ENCODE measurements around the gene MED19.

DNA sequence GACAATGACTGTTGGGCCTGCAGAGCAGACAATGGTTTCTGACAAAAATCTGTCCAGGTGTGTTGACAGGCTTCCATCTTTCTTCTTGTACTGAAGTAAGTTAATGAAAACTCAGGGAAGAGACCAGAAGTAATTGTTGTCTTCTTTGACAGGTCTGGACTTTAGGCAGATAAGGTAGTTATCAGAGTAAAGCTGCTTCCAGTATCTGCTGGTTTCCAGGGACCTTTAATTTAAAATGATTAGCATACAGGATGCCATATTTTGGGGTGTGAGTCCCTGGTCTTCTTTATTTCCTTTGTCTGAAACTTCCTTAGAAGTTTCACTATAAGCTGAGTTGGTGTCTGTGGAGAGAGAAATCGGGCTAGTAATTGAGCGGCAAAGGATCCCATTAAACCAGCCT is 1.8 kb upstream of the MED19 start:
- TF ChIP-seq EZH2 (optimal IDR thresholded peaks at IDR 0.05; ENCODE audit: low read depth, low read length) (no peak), CTCF (IDR thresholded peaks at IDR 0.05; ENCODE audit: low read length) (no peak)
